Measurements from ENCODE around the gene TFDP1.

GRCh38 chr13:113645329-113645728 lies 60.8 kb downstream of the TFDP1 start:
- TF ChIP-seq EP300 (IDR thresholded peaks at IDR 0.05), result no peak
- TF ChIP-seq, protein P1, sequence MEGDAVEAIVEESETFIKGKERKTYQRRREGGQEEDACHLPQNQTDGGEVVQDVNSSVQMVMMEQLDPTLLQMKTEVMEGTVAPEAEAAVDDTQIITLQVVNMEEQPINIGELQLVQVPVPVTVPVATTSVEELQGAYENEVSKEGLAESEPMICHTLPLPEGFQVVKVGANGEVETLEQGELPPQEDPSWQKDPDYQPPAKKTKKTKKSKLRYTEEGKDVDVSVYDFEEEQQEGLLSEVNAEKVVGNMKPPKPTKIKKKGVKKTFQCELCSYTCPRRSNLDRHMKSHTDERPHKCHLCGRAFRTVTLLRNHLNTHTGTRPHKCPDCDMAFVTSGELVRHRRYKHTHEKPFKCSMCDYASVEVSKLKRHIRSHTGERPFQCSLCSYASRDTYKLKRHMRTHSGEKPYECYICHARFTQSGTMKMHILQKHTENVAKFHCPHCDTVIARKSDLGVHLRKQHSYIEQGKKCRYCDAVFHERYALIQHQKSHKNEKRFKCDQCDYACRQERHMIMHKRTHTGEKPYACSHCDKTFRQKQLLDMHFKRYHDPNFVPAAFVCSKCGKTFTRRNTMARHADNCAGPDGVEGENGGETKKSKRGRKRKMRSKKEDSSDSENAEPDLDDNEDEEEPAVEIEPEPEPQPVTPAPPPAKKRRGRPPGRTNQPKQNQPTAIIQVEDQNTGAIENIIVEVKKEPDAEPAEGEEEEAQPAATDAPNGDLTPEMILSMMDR (IDR thresholded peaks at IDR 0.05), result no peak

Measured in sigmoid colon (tissue), 4 donors.